Hepatic stellate cell (primary cell): ENCODE results near the gene CPZ.

Source experiments
- DNase-seq: peaks from one replicate; pipeline ENCODE4 v3.0.0; 2011; ENCODE audit warnings: low spot score

Gene CPZ

DNA sequence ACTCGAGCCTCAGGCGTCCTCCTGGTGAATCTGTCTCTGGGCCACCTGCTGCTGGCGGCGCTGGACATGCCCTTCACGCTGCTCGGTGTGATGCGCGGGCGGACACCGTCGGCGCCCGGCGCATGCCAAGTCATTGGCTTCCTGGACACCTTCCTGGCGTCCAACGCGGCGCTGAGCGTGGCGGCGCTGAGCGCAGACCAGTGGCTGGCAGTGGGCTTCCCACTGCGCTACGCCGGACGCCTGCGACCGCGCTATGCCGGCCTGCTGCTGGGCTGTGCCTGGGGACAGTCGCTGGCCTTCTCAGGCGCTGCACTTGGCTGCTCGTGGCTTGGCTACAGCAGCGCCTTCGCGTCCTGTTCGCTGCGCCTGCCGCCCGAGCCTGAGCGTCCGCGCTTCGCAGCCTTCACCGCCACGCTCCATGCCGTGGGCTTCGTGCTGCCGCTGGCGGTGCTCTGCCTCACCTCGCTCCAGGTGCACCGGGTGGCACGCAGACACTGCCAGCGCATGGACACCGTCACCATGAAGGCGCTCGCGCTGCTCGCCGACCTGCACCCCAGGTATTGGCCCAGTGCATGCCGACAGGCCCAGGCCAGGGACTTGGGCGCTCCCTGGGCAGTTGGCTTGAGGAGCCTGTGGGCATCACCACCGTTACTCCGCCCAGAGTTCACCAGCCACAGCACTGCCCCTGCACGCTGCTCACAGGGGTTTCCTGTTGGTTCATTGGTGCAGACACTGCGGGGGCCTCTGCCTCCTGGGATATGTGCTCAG, 11.3 kb upstream of the CPZ start:
- no peak for DNase-seq

DNA sequence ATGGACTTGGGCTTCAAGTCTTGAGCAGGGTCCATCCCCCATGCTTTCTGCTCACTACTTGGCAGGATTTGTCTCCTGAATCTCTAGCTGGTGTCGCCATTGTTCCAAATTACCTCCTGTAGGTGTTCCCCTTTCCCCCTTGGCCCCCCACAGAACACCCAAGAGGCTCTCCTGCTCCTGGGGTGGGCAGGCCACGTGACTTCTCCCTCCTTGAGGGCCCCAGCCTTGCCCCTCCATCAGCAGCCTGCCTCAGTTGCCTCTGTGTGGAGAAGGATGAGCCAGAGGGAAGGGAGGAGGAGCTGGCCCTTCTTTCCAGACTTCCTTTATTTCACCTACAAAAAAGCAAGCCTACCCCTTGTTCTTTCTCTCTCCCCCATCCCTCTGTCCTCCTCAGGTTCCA, 10.5 kb upstream of the CPZ start:
- DNase-seq, result no peak

DNA sequence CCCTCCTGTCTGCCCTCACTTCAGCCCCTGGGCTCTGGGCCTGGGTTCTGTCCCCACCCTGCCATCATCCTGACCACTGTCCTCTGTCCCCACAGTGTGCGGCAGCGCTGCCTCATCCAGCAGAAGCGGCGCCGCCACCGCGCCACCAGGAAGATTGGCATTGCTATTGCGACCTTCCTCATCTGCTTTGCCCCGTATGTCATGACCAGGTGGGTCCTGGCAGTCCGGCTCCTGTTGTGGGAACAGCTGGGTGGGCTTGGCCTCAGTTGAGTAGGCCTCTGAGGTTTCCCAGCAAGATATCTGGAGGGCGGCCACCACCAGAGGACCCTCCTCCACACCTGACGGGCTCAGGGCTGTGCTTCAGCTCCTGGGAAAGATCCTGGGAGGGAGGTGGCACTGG, 10.1 kb upstream of the CPZ start:
- DNase-seq, result no peak

DNA sequence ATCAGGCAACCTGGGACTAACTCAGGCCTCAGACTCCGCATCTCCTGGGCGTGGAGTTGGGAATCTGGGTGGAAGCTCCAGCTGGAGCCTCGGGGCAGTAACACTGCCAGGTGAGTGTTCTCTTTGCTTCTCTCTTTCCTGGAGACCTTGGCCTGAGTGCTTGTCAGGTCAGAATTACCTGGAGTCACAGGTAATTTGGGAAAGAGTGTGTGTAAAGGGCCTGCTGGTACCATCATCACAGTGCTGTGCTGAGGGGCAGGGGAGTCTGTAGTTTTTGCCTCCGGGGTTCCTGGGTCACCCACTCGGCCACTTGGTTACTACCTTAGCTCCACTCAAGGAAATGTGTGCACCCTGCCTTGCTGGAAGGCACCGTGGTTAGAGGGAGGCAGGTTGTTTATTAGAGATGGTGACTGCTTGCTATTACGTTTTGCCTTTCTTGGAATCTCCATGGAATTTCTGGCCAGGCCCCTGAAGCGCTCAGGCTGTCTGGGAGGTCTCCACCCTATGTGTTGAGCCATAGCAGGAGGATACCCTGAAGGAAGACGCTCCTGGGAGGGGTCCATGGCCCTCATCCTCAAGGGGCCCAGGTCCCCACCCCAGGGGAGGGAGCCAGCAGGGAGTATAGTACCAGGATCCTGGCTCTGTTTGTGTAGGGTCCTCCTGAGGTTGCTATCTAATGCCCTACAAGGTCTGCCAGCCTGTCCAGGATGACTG, 9.5 kb upstream of the CPZ start:
- no peak for DNase-seq

DNA sequence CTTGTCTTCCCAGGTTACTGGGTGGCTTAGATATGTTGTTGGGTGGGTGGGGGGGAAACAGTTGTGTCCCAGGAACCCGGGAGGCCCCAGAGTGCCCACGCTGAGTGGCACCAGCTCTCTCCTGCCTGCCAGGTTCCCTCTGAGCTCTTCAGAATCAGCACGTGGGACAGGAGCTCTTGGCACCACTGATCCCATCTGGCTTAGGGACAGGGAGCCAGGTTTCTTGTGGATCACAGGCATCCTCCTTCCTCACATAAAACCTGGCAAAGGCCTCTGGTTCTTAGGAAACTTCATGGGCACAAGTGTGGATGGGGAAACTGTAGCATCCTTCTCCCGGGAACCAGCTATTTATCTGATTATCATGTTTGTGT, 8.9 kb upstream of the CPZ start:
- no peak for DNase-seq

DNA sequence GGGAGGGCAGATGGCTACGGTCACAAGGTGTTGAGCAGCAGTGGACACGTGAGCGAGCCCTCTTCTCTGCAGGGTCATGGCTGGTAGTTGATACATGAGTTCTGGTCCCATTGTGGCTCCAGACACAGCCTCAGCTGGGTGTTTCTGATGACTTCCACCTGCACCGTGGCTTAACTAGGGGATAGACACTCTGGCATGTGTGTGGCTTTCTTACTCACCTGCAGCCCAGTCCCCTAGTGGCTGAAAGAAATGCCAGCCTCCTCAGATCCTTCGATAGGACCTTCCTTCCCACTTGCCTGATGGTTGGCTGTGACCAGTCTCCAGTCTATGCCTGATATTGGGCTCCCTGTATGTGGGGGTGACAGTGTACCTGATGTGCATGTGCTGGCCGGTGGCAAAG, 7.4 kb upstream of the CPZ start:
- no peak for DNase-seq

DNA sequence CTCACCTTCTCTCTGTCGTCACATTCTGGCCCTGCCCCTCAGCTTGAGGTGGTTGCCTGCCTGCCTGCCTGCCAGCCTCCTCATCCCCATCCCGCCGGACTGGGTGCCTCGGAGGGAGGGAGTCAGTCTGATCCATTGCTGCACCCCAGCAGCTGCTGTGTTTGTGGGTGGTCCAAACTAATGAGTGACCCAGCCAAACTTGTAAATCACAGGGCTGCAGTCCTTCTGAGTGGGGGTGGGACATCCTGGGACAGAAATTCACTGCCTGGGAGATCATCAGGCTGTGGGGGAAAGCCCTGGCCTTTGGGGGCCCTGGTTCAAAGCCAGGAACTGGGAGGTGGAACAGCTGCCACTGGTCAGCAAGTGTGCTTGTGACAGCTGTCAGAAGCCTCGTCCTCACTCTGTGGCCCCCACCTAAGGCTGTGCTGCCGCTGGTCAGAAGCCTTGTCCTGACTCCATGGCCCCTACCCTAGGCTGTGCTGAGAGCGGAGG, 6.8 kb upstream of the CPZ start:
- DNase-seq, result no peak

DNA sequence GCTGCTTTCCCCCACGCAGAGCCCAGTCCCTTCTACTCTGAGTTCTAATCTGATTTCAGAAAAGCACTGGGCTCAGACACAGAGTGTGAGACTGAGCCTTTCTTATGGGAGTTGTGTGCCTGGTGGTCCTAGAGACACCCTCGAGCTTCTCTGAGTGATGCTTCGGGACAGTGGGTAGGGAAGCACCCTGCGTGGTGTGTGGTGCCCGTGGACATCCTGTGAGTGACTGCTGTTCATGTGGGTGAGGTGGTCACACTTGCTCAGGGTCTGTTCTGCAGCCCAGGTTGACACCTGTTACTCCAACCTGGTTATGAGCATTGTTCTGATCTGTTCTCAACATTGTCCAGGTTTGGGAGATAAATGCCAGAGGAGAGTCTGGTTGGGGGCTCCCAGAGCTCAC, 6.3 kb upstream of the CPZ start:
- no peak for DNase-seq

DNA sequence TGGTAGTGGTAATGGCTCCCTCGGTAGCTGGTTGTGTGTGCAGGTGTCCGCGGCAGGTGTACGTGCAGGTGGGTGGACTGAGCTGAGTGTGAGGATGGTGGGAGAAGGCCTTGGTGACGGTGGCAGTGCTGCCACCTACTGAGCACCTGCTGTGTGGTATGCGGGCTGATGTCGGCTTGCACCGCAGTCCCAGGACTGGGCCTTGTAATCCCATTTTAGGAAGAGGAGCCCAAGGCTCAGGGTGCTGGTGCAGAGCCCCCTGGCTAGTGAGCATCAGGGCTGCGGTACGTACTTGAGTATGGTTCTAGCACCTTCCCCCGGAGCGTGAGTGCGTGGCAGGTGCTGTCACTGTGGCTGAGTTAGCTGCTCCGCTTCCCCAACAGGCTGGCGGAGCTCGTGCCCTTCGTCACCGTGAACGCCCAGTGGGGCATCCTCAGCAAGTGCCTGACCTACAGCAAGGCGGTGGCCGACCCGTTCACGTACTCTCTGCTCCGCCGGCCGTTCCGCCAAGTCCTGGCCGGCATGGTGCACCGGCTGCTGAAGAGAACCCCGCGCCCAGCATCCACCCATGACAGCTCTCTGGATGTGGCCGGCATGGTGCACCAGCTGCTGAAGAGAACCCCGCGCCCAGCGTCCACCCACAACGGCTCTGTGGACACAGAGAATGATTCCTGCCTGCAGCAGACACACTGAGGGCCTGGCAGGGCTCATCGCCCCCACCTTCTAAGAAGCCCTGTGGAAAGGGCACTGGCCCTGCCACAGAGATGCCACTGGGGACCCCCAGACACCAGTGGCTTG, 5.7 kb upstream of the CPZ start:
- DNase-seq, result no peak

DNA sequence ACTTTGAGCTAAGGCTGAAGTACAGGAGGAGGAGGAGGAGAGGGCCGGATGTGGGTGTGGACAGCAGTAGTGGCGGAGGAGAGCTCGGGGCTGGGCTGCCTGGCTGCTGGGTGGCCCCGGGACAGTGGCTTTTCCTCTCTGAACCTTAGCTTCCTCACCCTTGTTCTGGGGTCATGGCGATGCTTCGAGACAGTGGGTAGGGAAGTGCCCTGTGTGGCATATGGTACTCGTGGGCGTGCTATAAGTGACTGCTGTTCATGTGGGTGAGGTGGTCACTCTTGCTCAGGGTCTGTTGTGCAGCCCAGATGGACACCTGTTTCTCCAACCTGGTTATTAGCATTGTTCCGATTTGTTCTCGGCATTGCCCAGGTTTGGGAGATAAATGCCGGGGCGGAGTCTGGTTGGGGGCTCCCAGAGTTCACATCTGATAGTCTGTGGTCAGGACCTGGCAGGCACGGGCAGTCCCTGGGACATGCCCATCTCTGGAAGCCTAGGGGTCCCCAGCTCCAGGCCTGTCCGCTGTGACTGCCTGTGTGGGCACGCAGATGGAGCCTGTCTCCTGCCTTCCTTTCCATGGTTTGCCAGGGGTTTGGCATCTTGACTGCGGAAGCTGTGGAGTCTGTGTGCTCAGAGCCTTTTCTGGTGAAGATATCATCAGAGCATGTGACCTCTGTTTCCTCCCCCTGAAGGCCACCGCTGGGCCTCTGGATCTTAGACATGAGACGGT, 4.9 kb upstream of the CPZ start:
- no peak for DNase-seq

DNA sequence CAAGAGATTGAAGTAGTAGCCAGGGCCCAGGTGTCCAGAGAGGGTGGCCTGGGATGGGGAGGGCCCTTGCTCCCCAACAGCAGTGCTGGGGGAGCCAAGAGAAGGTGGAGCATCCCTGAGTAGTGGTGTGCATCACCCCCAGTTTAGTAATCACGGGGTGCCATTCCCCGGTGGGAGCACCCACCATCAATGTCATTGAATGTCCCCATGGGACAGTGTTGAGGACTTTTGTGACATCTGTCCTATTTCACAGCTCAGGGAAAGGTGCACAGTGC, 4.4 kb upstream of the CPZ start:
- DNase-seq, result no peak

DNA sequence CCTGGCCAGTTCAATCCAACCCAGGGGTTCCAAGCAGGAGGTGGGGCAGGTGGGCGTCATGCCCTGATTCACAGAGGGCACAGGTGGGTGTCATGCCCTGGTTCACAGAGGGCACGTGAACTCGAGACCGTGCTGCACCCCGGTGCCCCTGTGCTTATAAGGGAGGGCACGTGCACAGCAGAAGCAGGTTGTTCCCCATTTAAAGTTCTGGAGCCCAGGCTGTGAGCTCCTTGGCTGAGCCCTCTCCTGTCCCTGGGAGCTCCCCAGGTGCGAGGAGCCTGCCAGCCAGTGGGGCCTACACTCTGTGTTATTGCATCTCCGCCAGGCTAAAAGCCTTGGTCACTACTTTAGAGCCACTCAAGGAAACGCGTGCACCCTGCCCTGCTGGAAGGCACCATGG, 3.2 kb upstream of the CPZ start:
- no peak for DNase-seq

DNA sequence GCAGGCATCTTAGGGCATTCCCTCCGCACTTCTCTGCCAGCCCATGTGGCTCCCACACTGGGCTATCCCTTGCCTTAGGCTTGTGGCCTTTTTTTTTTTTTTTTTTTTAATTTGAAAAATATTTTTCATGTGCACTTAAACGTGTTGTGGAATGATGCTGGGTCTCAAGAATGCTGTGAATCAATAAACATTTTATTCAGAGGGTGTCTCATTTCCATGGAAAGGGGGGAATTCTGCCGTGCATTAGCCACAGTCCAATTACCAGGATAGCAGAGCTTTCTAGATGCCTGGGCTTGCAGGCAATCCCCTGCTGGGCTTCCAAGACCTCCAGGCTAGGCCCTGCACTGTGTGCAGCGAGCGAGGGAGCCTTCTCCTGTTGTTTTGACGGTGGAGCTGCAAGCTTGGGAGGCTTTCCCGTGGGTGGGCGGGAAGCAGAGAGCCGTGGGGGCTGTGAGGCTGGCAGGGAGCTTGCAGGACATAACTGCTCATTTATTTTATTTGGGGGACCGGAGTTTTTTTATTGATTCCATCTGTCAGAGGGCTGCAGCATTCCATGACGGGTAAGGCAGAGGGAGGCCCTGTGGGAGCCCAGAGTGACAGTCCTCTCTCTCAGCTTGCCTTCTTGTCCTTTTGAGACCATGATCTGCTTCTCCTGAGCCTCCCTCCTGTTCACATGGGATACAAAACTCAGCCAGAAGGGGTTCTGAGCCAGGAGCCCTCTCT, 2.6 kb upstream of the CPZ start:
- DNase-seq, result no peak

DNA sequence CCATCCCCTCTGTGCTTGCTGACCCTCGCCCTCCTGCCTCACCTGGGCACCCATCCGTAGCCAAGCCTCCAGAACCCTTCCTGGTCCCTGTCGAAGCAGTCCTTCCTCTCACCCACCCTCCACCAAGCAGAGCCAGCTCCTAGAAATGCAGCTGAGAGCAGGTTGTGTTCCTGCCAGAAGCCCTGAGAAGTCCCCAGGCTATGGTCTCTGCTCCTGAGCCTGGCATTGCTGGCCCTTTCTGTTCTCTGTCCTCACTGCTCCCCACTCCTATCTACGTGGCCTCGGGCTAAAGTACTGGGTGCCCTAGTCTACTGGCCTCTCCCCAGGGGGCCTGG, 2.1 kb upstream of the CPZ start:
- no peak for DNase-seq

DNA sequence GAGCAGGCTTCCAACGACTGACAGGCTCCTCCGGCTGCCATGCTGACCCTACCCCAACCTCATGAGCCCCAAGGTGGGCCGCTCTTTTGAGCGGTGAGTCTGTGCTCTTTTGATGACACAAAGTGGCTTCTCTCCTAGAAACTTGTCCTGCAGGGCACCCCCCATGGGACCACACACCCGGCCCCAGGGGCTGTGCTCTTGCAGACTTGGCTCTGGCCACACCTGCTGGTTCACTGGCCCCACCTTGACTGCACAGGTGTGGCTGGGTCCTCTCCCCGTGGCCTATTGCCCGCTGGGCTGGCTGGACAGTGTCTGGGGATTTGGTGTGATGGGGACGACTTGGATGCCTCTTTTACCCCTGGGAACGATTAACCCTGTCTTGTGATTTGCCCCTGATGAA, 1.5 kb upstream of the CPZ start:
- no peak for DNase-seq

DNA sequence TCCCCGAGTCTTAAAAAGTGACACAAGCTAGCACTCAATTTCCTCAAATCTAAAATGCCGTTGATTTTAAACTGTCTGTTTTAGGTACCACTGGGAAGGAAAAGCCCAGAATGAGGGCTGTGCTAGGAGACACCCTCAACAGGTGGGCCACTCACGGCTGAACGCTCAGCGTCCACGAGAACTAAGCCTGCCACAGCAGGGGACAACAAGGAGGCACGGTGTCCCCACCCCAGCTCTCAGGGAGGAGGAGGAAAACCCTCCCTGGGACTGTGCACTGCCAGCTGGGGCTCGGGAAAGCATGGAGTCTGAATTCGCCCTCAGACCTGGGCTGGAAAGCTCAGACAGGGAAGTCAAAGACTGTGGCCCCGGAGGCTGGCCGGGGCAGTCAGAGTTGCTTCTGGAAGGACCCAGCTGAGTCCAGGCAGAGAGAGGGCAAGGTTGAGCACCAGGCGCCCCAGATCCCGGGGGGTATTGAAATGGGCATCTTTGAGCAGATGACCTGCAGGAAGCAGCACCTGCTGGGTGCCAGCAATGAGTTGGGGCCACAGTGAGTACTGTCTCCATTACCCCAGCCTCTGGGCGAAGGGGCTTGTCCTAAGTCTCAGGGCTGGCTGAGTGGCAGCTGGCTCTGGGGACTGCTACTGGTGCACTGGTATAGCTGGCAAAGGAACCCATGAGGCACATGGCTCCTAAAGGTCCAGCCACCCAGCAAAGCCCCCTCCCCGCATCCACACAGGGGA, 769 bp upstream of the CPZ start:
- no peak for DNase-seq

DNA sequence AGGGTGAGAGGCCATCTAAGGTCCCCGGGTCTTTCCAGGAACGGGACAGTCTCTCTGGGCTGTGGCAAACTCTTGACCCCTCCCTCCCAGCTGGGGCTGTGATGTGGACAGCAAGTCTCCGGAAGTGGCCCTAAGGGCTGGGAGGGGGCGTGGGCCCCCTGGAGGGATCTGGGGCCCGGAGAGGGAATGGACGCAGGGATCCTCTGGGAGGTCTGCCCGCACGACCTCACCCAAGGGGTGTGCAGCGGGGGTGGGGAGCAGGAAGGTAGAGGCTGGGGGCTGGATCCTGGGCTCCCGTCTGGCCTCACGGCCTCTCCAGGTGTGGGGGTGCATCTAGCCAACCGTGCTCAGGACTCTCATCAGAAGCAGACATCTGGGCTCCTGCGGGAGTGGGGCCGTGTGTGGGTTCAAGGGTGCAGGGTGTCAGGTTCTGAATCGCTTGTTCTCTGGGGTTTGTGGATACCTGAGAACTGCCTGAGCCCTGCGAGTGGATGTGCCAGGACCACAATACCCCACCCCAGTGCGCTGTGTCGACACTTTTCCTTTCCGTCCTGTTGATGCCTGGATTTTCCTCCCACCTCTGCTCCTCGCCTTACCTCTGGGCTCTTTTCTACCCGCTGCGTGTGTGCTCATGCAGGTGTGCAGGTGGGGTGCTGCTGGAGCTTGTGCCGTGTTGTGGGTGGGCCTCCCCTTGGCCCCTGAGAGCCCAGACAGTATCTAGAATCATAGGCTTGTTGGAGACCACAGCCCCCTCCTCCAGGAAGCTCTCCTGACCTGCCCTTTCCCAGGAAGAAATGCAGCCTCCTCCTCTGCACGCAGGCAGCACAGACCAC, 915 bp downstream of the CPZ start:
- DNase-seq, result no peak

DNA sequence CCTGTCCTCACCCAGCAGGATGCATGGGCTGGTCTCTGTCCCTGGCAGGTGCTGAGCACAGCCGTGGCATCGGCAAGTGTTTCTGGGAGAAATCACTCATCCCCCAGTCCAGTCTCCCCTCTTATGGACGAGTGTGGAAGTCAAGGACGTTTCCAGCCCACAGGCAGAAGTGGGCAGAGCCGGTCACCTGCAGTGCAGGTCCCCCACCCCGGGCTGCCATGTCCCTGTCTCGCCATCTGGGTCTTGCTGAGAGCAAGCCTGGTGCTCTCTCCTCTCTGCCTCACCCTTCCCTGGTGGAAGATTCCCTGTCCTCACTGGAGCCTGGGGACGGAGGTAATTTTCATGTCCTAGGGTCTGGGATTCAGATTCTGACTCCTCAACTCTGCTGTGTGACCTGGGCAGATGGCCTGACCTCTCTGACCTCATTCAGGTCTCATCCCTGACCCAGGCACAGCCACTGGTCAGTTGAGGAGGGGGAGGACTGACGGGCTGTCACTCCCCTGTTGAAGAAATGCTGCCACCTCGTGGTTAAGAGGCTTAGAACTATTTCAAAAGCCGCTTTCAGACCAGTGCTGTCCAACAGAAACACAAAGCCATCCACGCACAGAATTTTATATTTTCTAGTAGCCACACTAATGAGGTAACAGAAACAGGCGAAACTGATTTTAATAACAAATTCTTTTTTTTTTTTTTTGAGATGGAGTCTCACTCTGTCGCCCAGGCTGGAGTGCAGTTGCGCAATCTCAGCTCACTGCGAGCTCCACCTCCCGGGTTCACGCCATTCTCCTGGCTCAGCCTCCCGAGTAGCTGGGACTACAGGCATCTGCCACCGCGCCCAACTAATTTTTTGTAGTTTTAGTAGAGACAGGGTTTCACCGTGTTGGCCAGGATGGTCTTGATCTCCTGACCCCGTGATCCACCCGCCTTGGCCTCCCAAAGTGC, 1.8 kb downstream of the CPZ start:
- peak; percentile 92 for DNase-seq
